WTC11 (cell line): ENCODE measurements around the gene TCHH. TPM values are rescaled to one million over a fixed set of nuclear protein-coding genes. Genes with fewer than 3 reads are reported as not detected.

Experiments
- ATAC-seq: fragments of 200-7000 bp; cut with Tn5 transposase; 2 replicates; pipeline ENCODE4 v1.10.0; 2021; ENCODE audit warnings: mild to moderate bottlenecking, moderate library complexity
- CTCF ChIA-PET: fragments of 300-600 bp; sonication (Branson Sonifier 250); formaldehyde crosslinking; loops from one replicate; lab custom pipeline; 2021; ENCODE audit warnings: antibody characterized with exemption; lab: Charles Lee
- POLR2A ChIA-PET: fragments of 350-600 bp; sonication (Branson Sonifier 250); formaldehyde crosslinking; loops from one replicate; lab custom pipeline; 2021; ENCODE audit warnings: antibody characterized with exemption; lab: Charles Lee
- DNase-seq: peaks from one replicate; pipeline ENCODE4 v3.0.0; 2021; ENCODE audit warnings: low spot score
- H3K27ac Mint-ChIP-seq: 2 replicates; pipeline ENCODE4 v1.8.0; 2021; ENCODE audit warnings: mixed read lengths
- H3K27me3 Mint-ChIP-seq: 2 replicates; pipeline ENCODE4 v1.8.0; 2021; ENCODE audit warnings: low read depth, mild to moderate bottlenecking, moderate library complexity, mixed read lengths
- H3K36me3 Mint-ChIP-seq: 2 replicates; pipeline ENCODE4 v1.8.0; 2021; ENCODE audit warnings: mixed read lengths
- H3K4me1 Mint-ChIP-seq: 2 replicates; pipeline ENCODE4 v1.8.0; 2022; ENCODE audit warnings: mixed read lengths
- H3K4me3 Mint-ChIP-seq: 2 replicates; pipeline ENCODE4 v1.8.0; 2021; ENCODE audit warnings: mild to moderate bottlenecking, moderate library complexity, mixed read lengths
- H3K9me3 Mint-ChIP-seq: 2 replicates; pipeline ENCODE4 v1.8.0; 2021; ENCODE audit warnings: mixed read lengths
- CREB1 ChIP-seq: sonication (generic); formaldehyde crosslinking; IDR thresholded peaks from 2 replicates; pipeline ENCODE4 v1.8.0; 2023; ENCODE audit warnings: mild to moderate bottlenecking, missing genetic modification reagents
- CREM ChIP-seq: sonication (generic); formaldehyde crosslinking; IDR thresholded peaks from 2 replicates; pipeline ENCODE4 v1.8.1; 2022; ENCODE audit warnings: mild to moderate bottlenecking, missing genetic modification reagents, moderate library complexity
- CTCF ChIP-seq: fragments of 200-600 bp; IDR thresholded peaks from 2 replicates; pipeline ENCODE4 v1.8.0; 2022; ENCODE audit warnings: antibody characterized with exemption
- EMX1 ChIP-seq: fragments of 250-450 bp; sonication (Bioruptor Pico); IDR thresholded peaks from 2 replicates; pipeline ENCODE4 v1.8.0; 2021; ENCODE audit warnings: mild to moderate bottlenecking
- GABPB1 ChIP-seq: sonication (generic); formaldehyde crosslinking; IDR thresholded peaks from 2 replicates; pipeline ENCODE4 v1.8.1; 2023; ENCODE audit warnings: mild to moderate bottlenecking, missing genetic modification reagents
- IRF2 ChIP-seq: sonication (generic); formaldehyde crosslinking; IDR thresholded peaks from 2 replicates; pipeline ENCODE4 v1.8.0; 2022; ENCODE audit warnings: low read depth, missing genetic modification reagents, borderline replicate concordance
- JAZF1 ChIP-seq: fragments of 250-450 bp; sonication (Bioruptor Pico); IDR thresholded peaks from 2 replicates; pipeline ENCODE4 v1.9.0; 2021; ENCODE audit warnings: moderate library complexity, mild to moderate bottlenecking, inconsistent platforms
- JUN ChIP-seq: sonication (generic); formaldehyde crosslinking; IDR thresholded peaks from 2 replicates; pipeline ENCODE4 v1.8.0; 2023; ENCODE audit warnings: mild to moderate bottlenecking, missing genetic modification reagents
- KAT7 ChIP-seq: sonication (generic); formaldehyde crosslinking; IDR thresholded peaks from 2 replicates; pipeline ENCODE4 v1.8.1; 2023; ENCODE audit warnings: missing genetic modification reagents, mild to moderate bottlenecking, borderline replicate concordance
- NFE2L1 ChIP-seq: sonication (generic); formaldehyde crosslinking; IDR thresholded peaks from 2 replicates; pipeline ENCODE4 v1.8.1; 2023; ENCODE audit warnings: missing genetic modification reagents
- OVOL2 ChIP-seq: fragments of 250-450 bp; sonication (Bioruptor Pico); IDR thresholded peaks from 2 replicates; pipeline ENCODE4 v1.9.0; 2021; ENCODE audit warnings: mild to moderate bottlenecking, borderline replicate concordance
- PRRX2 ChIP-seq: fragments of 250-450 bp; sonication (Bioruptor Pico); IDR thresholded peaks from 2 replicates; pipeline ENCODE4 v1.8.0; 2021; ENCODE audit warnings: mild to moderate bottlenecking
- SOX15 ChIP-seq: fragments of 250-450 bp; sonication (Bioruptor Pico); IDR thresholded peaks from 2 replicates; pipeline ENCODE4 v1.9.0; 2021; ENCODE audit warnings: mild to moderate bottlenecking
- SP1 ChIP-seq: sonication (generic); formaldehyde crosslinking; conservative IDR thresholded peaks from 2 replicates; pipeline ENCODE4 v1.8.1; 2022; ENCODE audit warnings: missing genetic modification reagents
- TCF7 ChIP-seq: sonication (generic); formaldehyde crosslinking; IDR thresholded peaks from 2 replicates; pipeline ENCODE4 v1.8.0; 2022; ENCODE audit warnings: mild to moderate bottlenecking, low read depth, missing genetic modification reagents, moderate library complexity
- USF2 ChIP-seq: sonication (generic); formaldehyde crosslinking; IDR thresholded peaks from 2 replicates; pipeline ENCODE4 v1.8.1; 2023; ENCODE audit warnings: mild to moderate bottlenecking, missing genetic modification reagents, moderate library complexity
- ZNF281 ChIP-seq: sonication (generic); formaldehyde crosslinking; IDR thresholded peaks from 2 replicates; pipeline ENCODE4 v1.8.0; 2023; ENCODE audit warnings: mild to moderate bottlenecking, missing genetic modification reagents
- ZNF317 ChIP-seq: sonication (generic); formaldehyde crosslinking; IDR thresholded peaks from 2 replicates; pipeline ENCODE4 v1.8.1; 2023; ENCODE audit warnings: low read depth, mild to moderate bottlenecking, moderate library complexity, missing genetic modification reagents, borderline replicate concordance
- ZNF512 ChIP-seq: sonication (generic); formaldehyde crosslinking; IDR thresholded peaks from 2 replicates; pipeline ENCODE4 v1.8.1; 2022; ENCODE audit warnings: missing genetic modification reagents, borderline replicate concordance
- ZNF671 ChIP-seq: fragments of 250-450 bp; sonication (Bioruptor Pico); IDR thresholded peaks from 2 replicates; pipeline ENCODE4 v1.8.0; 2021; ENCODE audit warnings: mild to moderate bottlenecking
- total RNA-seq: library from RNA; stranded (reverse); gene quantifications from 3 replicates; pipeline ENCODE4 v1.2.3, GENCODE V29; 2021

TCHH gene
- total RNA-seq, 1 experiment from 2014 or later = 0.04 TPM

GRCh38 chr1:152151646-152152045 is 36.4 kb upstream of the TCHH start (continued):
- TF ChIP-seq USF2 (no peak), ZNF317 (no peak), OVOL2 (CRISPR knock-in tag) (no peak), IRF2 (CRISPR knock-in tag) (no peak)

- TF ChIP-seq CREB1 (CRISPR knock-in tag) (no peak), ZNF671 (CRISPR knock-in tag) (no peak), NFE2L1 (no peak), PRRX2 (no peak), TCF7 (no peak), ZNF512 (CRISPR knock-in tag) (no peak), JAZF1 (CRISPR knock-in tag) (no peak), ZNF281 (no peak), EMX1 (no peak)
- ChIA-PET POLR2A (no interaction called here), CTCF (no interaction called here)
- H3K36me3 Mint-ChIP-seq = peaks cover 60% of the 10 kb centered on the region
- no peaks in the 10 kb centered on the region for H3K4me1 Mint-ChIP-seq
- no peak overlapping the region for H3K4me3 Mint-ChIP-seq
- peaks cover 30% of the 10 kb centered on the region for H3K27me3 Mint-ChIP-seq
- peaks cover 79% of the 10 kb centered on the region for H3K9me3 Mint-ChIP-seq
- ATAC-seq (no peak), DNase-seq (no peak)
- H3K27ac Mint-ChIP-seq = no peak overlapping the region
Measured at GRCh38 chr1:152148981-152149380, 33.7 kb upstream of the TCHH start.

GRCh38 chr1:152148051-152148450 is 32.8 kb upstream of the TCHH start:
- Mint-ChIP-seq H3K27ac (no peak overlapping the region), H3K9me3 (peaks cover 81% of the 10 kb centered on the region), H3K36me3 (peaks cover 57% of the 10 kb centered on the region), H3K27me3 (peaks cover 29% of the 10 kb centered on the region), H3K4me1 (no peaks in the 10 kb centered on the region), H3K4me3 (no peak overlapping the region)
- DNase-seq = no peak
- TF ChIP-seq PRRX2 (no peak), CREM (CRISPR knock-in tag) (no peak), KAT7 (no peak), GABPB1 (CRISPR knock-in tag) (no peak), CTCF (no peak), NFE2L1 (no peak), SP1 (CRISPR knock-in tag) (no peak), SOX15 (no peak), TCF7 (no peak), JUN (no peak)
- ATAC-seq = no peak
- CTCF ChIA-PET = no interaction called here
- POLR2A ChIA-PET = no interaction called here
